HEK293 (cell line): ENCODE measurements around the gene EFCAB12.

Experiments
- BCL11B ChIP-seq: fragments of 450-650 bp; formaldehyde crosslinking; IDR thresholded peaks from 2 replicates; pipeline ENCODE4 v1.5.1; 2016; ENCODE audit warnings: low read depth, missing biosample characterization, missing genetic modification characterization
- SP3 ChIP-seq: fragments of 450-650 bp; formaldehyde crosslinking; IDR thresholded peaks from 2 replicates; pipeline ENCODE4 v1.5.1; 2016; ENCODE audit warnings: missing biosample characterization, missing genetic modification characterization
- ZNF398 ChIP-seq: fragments of 450-650 bp; formaldehyde crosslinking; IDR thresholded peaks from 2 replicates; pipeline ENCODE4 v1.5.1; 2017; ENCODE audit warnings: missing biosample characterization, missing genetic modification characterization
- ZSCAN30 ChIP-seq: fragments of 450-650 bp; IDR thresholded peaks from 2 replicates; pipeline ENCODE4 v1.5.1; 2018; ENCODE audit warnings: missing biosample characterization, mild to moderate bottlenecking, missing genetic modification characterization, moderate library complexity

DNA sequence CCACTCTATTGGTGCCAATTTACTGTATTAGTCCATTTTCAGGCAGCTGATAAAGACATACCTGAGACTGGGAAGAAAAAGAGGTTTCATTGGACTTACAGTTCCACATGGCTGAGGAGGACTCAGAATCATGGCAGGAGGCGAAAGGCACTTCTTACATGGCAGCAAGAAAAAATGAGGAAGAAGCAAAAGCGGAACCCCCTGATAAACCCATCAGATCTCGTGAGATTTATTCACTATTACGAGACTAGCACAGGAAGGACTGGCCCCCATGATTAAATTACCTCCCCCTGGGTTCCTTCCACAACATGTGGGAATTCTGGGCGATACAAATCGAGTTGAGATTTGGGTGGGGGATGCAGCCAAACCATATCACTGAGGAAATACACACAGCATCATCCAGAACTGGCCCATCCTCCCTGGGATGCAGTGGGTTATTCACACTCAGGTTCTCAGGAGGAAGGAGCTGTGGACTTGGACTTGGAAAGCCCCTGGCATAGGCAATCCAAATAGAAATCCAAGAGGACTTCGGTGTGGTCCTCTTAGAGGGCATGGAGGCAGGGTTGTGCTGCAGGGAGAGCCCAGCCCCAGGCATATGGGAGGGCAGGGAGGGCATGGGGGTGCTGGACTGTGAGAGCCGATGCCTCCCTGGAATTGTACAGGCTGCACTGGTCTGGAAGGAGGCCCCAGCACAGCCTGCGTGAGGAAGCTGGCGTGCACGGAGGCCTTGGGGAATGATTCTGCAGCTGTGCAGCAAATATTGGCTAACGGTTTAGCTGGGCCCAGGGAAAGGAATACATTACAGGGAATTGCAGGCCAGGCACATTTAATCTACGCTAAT is 62.9 kb downstream of the EFCAB12 start:
- no peak for TF ChIP-seq SP3 (tag by site-specific recombination)
- TF ChIP-seq BCL11B (tag by site-specific recombination): no peak
- no peak for TF ChIP-seq ZNF398 (tag by site-specific recombination)
- TF ChIP-seq ZSCAN30: no peak
